ENCODE measurements around the gene VPS13D. TPM values are rescaled to one million over a fixed set of nuclear protein-coding genes. Genes with fewer than 3 reads are reported as not detected.

The VPS13D gene
- total RNA-seq, 6 experiments from 2014 or later = 25.9 to 36.9 (median 30.8) TPM

- WGBS (ENCODE audit: insufficient coverage, low coverage, low lambda C conversion rate, missing lambda C conversion rate) = 95% methylated on average over 4 of the region's 4 CpGs
- Histone ChIP-seq H3K27me3 (no peaks in the 10 kb centered on the region), H3K27ac (no peak overlapping the region), H3K4me1 (peaks cover 0 to 24% (median 14%) of the 10 kb centered on the region in 4 donors), H3K36me3 (no peaks in the 10 kb centered on the region), H3K4me3 (no peak overlapping the region), H3K9me3 (no peaks in the 10 kb centered on the region)
- DNase-seq (no peak), ATAC-seq (no peak)
- TF ChIP-seq CTCF (IDR thresholded peaks at IDR 0.05) (no peak), POLR2A (IDR thresholded peaks at IDR 0.05) (no peak)
- intact Hi-C loops (cut with DNase I) = no loop called here
Measured at GRCh38 chr1:12488666-12489354, 259.0 kb downstream of the VPS13D start.

DNA sequence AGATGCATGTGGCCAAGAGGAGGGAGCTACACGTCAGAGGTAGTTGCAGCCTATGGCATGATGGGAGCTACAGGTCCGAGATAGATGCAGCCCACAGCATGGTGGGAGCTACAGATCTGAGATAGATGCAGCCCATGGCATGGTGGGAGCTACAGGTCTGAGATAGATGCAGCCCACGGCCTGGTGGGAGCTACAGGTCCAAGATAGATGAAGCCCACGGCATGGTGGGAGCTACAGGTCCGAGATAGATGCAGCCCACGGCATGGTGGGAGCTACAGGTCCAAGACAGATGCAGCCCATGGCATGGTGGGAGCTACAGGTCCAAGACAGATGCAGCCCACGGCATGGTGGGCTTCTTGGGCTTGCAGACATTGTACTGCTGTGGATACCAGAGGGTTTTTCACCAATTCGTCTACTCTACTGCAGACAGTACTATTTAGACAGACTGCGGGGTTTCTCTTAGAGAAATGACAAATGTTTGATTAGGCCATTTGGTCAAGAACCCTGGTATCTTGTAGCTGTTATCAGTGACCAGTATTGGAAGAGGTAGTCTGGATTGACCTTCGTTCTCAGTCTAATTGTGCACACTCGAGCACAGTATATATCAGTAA lies 260.8 kb downstream of the VPS13D start:
- Histone ChIP-seq H3K27me3 (no peaks in the 10 kb centered on the region), H3K27ac (no peak overlapping the region), H3K4me3 (no peak overlapping the region), H3K9me3 (no peaks in the 10 kb centered on the region), H3K36me3 (no peaks in the 10 kb centered on the region), H3K4me1 (peaks cover 0 to 17% (median 8%) of the 10 kb centered on the region in 4 donors)
- intact Hi-C loops (cut with DNase I) = no loop called here
- no peak for DNase-seq
- TF ChIP-seq POLR2A (IDR thresholded peaks at IDR 0.05) (no peak), CTCF (IDR thresholded peaks at IDR 0.05) (no peak)
- 69% methylated on average over 4 of the region's 11 CpGs for WGBS (ENCODE audit: insufficient coverage, low coverage, low lambda C conversion rate, missing lambda C conversion rate)
- no peak for ATAC-seq

DNA sequence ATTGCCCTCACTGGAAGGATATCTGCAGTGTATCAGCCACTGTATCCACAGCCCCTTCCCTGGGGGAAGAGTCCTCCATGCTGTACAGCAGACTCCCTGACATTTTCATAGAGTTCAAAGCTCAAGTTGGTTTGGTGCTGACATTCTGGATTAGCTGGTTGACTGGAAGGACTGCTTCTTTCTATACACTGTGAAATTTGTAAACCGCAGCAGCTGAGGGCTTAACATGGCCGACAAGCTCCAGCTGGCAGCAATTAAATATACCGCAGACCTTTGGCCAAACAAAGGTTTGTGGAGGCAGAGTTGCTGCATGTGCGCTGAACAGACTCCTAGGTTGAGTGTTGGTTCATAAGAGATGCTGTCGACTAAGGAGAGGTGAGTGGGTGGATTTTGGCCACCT lies 261.8 kb downstream of the VPS13D start:
- intact Hi-C loops (cut with DNase I) = no loop called here
- 90% methylated on average over 2 of the region's 5 CpGs for WGBS (ENCODE audit: insufficient coverage, low coverage, low lambda C conversion rate, missing lambda C conversion rate)
- H3K4me3 ChIP-seq = no peak overlapping the region
- H3K36me3 ChIP-seq = no peaks in the 10 kb centered on the region
- DNase-seq (no peak), ATAC-seq (no peak)
- TF ChIP-seq CTCF (IDR thresholded peaks at IDR 0.05) = no peak
- no peak for TF ChIP-seq POLR2A (IDR thresholded peaks at IDR 0.05)
- H3K4me1 ChIP-seq = peaks cover 0 to 17% (median 6%) of the 10 kb centered on the region in 4 donors
- no peaks in the 10 kb centered on the region for H3K9me3 ChIP-seq
- H3K27me3 ChIP-seq = no peaks in the 10 kb centered on the region
- no peak overlapping the region for H3K27ac ChIP-seq

DNA sequence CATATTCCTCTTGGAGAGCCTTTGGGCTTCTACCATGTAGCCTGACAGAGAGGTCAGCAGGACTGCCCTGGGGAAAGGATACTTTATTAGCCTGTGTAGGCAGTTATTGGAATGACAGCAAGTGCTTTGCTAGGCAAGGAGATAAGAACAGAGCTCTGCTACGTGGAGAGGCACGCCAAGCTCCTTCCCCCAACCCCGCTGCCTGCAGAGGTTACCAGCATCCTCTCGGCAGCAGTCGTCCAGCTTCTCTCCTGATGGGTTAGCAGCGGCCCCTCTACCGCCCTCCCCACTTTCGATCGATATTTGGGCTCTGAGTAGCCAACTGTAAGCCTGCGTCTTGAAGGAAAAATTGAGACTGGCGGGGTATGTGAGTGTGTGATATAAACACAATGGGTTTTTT lies 265.9 kb downstream of the VPS13D start:
- 84% methylated on average over 8 of the region's 11 CpGs for WGBS (ENCODE audit: insufficient coverage, low coverage, low lambda C conversion rate, missing lambda C conversion rate)
- peaks cover 0 to 23% (median 9%) of the 10 kb centered on the region in 4 donors for H3K4me1 ChIP-seq
- no peak for DNase-seq
- peaks cover 0 to 6% (median 0%) of the 10 kb centered on the region in 4 donors for H3K36me3 ChIP-seq
- no peaks in the 10 kb centered on the region for H3K27me3 ChIP-seq
- no peaks in the 10 kb centered on the region for H3K9me3 ChIP-seq
- H3K27ac ChIP-seq = peak overlapping the region in 1 of 3 donors; percentile 76
- TF ChIP-seq CTCF (IDR thresholded peaks at IDR 0.05) = no peak
- TF ChIP-seq POLR2A (IDR thresholded peaks at IDR 0.05) = no peak
- peak; percentile 30 to 44 (median 31) for ATAC-seq
- H3K4me3 ChIP-seq = no peak overlapping the region
- intact Hi-C loops (cut with DNase I) = no loop called here

Data from right lobe of liver (tissue), 6 donors.